CD4-positive, alpha-beta T cell treated with Interleukin-6 for 4 hours (primary cell): ENCODE measurements around the gene DNTT.

Experiments
- DNase-seq: peaks from one replicate; pipeline ENCODE4 v3.0.0-alpha.2; 2020; ENCODE audit warnings: mixed read lengths

The DNTT gene

GRCh38 chr10:96387161-96387560 lies 82.9 kb downstream of the DNTT start:
- no peak for DNase-seq

DNA sequence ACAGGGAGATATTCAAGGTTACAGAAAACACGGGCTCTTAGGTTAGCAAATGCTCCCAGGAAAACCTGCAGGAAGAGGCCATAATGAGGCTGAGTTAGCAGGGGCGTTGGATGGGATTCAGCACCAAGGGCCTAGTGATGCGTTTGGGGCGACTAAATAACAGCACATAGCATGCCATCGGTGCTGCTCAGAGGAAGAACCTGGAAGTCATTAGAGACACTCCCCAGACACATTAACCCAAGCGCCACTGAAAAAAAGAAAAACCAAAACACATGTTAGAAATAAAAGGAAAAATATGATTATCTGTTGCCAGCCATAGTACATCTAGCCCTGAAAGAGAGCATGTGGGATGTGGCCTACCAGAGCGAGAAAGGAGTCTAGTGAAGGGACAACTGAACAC lies 83.4 kb downstream of the DNTT start:
- no peak for DNase-seq
